PFSK-1 (cell line): ENCODE measurements around the gene CCNJL.

Experiments used
- FOXP2 ChIP-seq: optimal IDR thresholded peaks from 2 replicates; pipeline ENCODE3; 2011; ENCODE audit warnings: borderline replicate concordance, control low read depth, inconsistent platforms; ENCODE audit not compliant: insufficient read depth; ENCODE audit errors: extremely low read length, extremely low read depth
- POLR2AphosphoS5 ChIP-seq: IDR thresholded peaks from 2 replicates; pipeline ENCODE4 v1.6.1; 2012; ENCODE audit warnings: low read depth, mild to moderate bottlenecking, control low read depth, low read length, moderate library complexity
- REST ChIP-seq, 2 experiments: IDR thresholded peaks; 2 replicates each; pipeline versions ENCODE4 v1.6.1 to v1.8.0; 2011 to 2012; ENCODE audit warnings: low read depth in 2 of 2, low read length in 2 of 2, control low read depth in 1 of 2, inconsistent platforms in 1 of 2, mild to moderate bottlenecking in 1 of 2, moderate library complexity in 1 of 2; ENCODE audit not compliant: insufficient read depth in 1 of 2
- SIN3A ChIP-seq: IDR thresholded peaks from 2 replicates; pipeline ENCODE4 v1.6.1; 2012; ENCODE audit warnings: mild to moderate bottlenecking, low read length, moderate library complexity, borderline replicate concordance; ENCODE audit not compliant: insufficient read depth
- TAF1 ChIP-seq: IDR thresholded peaks from 2 replicates; pipeline ENCODE4 v1.6.1; 2012; ENCODE audit warnings: low read length, control low read depth, borderline replicate concordance; ENCODE audit not compliant: insufficient read depth

The CCNJL gene

DNA sequence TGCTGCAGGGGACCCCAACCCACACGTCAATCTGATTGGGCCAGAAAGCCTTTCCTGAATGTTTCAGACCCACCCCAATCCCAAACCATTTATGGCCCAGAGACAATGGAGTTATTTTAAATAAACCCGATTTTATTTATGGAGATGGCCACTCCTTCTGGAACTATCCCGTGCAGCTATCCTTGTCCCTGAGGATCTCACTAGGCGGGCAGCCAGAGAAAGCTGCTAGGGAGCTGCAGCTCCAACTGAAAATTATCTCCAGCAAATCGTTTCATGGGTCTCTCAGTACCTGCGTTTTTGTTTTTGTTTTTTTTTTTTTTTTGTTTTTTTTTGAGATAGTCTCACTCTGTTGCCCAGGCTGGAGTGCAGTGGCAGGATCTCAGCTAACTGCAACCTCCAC, 35.1 kb upstream of the CCNJL start:
- TF ChIP-seq REST (IDR thresholded peaks at IDR 0.05; ENCODE audit: insufficient read depth in 1 of 2, low read depth in 2 of 2, low read length in 2 of 2), result no peak
- TF ChIP-seq POLR2AphosphoS5, result no peak
- TF ChIP-seq TAF1, result no peak
- no peak for TF ChIP-seq FOXP2
- TF ChIP-seq SIN3A, result no peak

DNA sequence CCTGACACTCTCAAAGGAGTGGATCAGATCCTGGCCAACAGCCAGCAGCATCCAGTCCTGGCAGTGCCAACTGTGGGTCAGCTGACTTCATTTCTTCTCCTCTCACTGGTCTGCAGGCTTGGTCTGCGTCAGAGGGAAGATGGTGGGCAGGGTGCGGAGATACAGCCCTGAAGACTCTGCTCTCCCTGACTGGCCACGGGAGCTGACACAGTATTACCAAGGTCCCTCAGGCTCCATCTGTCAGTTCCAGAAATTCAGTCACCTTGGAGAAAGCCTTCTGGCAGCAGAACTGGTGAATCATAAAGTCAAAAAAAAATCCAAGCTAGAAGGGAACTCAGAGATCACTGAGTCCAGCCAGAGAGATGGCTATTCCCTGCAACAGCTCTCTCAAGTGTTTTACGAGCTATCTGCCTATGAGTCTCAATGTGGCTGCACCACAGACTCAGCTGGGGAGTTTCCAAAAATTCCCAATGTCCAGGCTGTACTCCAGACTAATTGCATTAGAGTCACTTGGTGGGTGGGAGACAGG, 30.1 kb upstream of the CCNJL start:
- no peak for TF ChIP-seq SIN3A
- no peak for TF ChIP-seq POLR2AphosphoS5
- TF ChIP-seq TAF1, result no peak
- TF ChIP-seq REST (IDR thresholded peaks at IDR 0.05; ENCODE audit: insufficient read depth in 1 of 2, low read depth in 2 of 2, low read length in 2 of 2), result no peak
- no peak for TF ChIP-seq FOXP2

- TF ChIP-seq FOXP2 (no peak), SIN3A (no peak), POLR2AphosphoS5 (no peak), REST (IDR thresholded peaks at IDR 0.05; ENCODE audit: insufficient read depth in 1 of 2, low read depth in 2 of 2, low read length in 2 of 2) (no peak), TAF1 (no peak)
Observed at GRCh38 chr5:160341309-160341870, 29.0 kb upstream of the CCNJL start.

GRCh38 chr5:160339406-160340130, 27.2 kb upstream of the CCNJL start:
- TF ChIP-seq TAF1, result no peak

GRCh38 chr5:160333721-160334120, 21.4 kb upstream of the CCNJL start:
- TF ChIP-seq POLR2AphosphoS5 (no peak), TAF1 (no peak), REST (IDR thresholded peaks at IDR 0.05; ENCODE audit: insufficient read depth in 1 of 2, low read depth in 2 of 2, low read length in 2 of 2) (no peak), FOXP2 (no peak), SIN3A (no peak)
